Endodermal cell (in vitro differentiated cells): ENCODE measurements around the gene EXOG. TPM values are rescaled to one million over a fixed set of nuclear protein-coding genes. Genes with fewer than 3 reads are reported as not detected.

Experiments
- DNase-seq: peaks from one replicate; pipeline ENCODE4 v3.0.0-alpha.2; 2017
- H3K27ac ChIP-seq: 2 replicates; pipeline ENCODE4 v1.5.1; 2013; ENCODE audit warnings: mild to moderate bottlenecking, low read depth, low read length, moderate library complexity
- H3K27me3 ChIP-seq: 2 replicates; pipeline ENCODE4 v1.6.1; 2013; ENCODE audit warnings: mild to moderate bottlenecking, low read length, moderate library complexity; ENCODE audit not compliant: insufficient read depth, control insufficient read depth, poor library complexity, severe bottlenecking
- H3K36me3 ChIP-seq: 2 replicates; pipeline ENCODE4 v1.7.0; 2013; ENCODE audit warnings: mild to moderate bottlenecking, low read length, moderate library complexity; ENCODE audit not compliant: control insufficient read depth, insufficient read depth
- H3K4me1 ChIP-seq: one replicate; pipeline ENCODE4 v1.7.0; 2013; ENCODE audit warnings: low read length; ENCODE audit not compliant: control insufficient read depth, insufficient read depth
- H3K4me3 ChIP-seq: 2 replicates; pipeline ENCODE4 v1.5.1; 2013; ENCODE audit warnings: mild to moderate bottlenecking, low read length, moderate library complexity
- H3K9ac ChIP-seq: 2 replicates; pipeline ENCODE4 v1.6.1; 2013; ENCODE audit warnings: mild to moderate bottlenecking, low read length, moderate library complexity; ENCODE audit not compliant: poor library complexity, severe bottlenecking; ENCODE audit errors: extremely low read depth
- H3K9me3 ChIP-seq: 2 replicates; pipeline ENCODE4 v1.6.1; 2013; ENCODE audit warnings: mild to moderate bottlenecking, low read length, moderate library complexity; ENCODE audit not compliant: control insufficient read depth
- H3K27ac Mint-ChIP-seq: 2 replicates; pipeline ENCODE4 v1.8.0; 2020; ENCODE audit warnings: mixed read lengths
- H3K27me3 Mint-ChIP-seq: 2 replicates; pipeline ENCODE4 v1.8.0; 2021; ENCODE audit warnings: mild to moderate bottlenecking, mixed read lengths; ENCODE audit not compliant: insufficient read depth
- H3K36me3 Mint-ChIP-seq: 2 replicates; pipeline ENCODE4 v1.8.0; 2020; ENCODE audit warnings: low read depth, mixed read lengths
- H3K4me1 Mint-ChIP-seq: 2 replicates; pipeline ENCODE4 v1.8.0; 2020; ENCODE audit warnings: mixed read lengths
- H3K4me3 Mint-ChIP-seq: 2 replicates; pipeline ENCODE4 v1.8.0; 2020; ENCODE audit warnings: mild to moderate bottlenecking, moderate library complexity, mixed read lengths
- H3K9me3 Mint-ChIP-seq: 2 replicates; pipeline ENCODE4 v1.8.0; 2020; ENCODE audit warnings: mild to moderate bottlenecking, mixed read lengths
- WGBS, 2 experiments: methylation state at CpG; one replicate each; pipeline versions ENCODE4 v1.1.5 to v1.1.7; 2013; ENCODE audit warnings: missing lambda C conversion rate in 2 of 2, mixed read lengths in 1 of 2; ENCODE audit not compliant: insufficient coverage in 1 of 2, insufficient read length in 1 of 2; 5-methylcytosine and 5-hydroxymethylcytosine counted together
- long read RNA-seq, 4 experiments: library from polyadenylated mRNA in 2 of 4; library from RNA in 1 of 4; library from capped mRNA in 1 of 4; stranded (forward) in 3 of 4; unstranded in 1 of 4; transcript quantifications; one replicate each; pipeline ENCODE4 v2.0.0, GENCODE V29; 2020 to 2021; ENCODE audit warnings: inconsistent platforms in 1 of 4
- polyA plus RNA-seq, 2 experiments: library from polyadenylated mRNA; stranded (reverse); fragments of 50-300 nt; gene quantifications; one replicate each; pipeline ENCODE4 v1.2.3, GENCODE V29; 2013
- total RNA-seq, 2 donors: library from RNA; stranded (reverse); fragmentation: NEBNext Ultra II Directional in 1 of 2; extraction: Animal tissue kit (Norgen Biotek cat#: 25700) in 1 of 2; gene quantifications; 2 replicates in 1 of 2; 3 replicates in 1 of 2; pipeline ENCODE4 v1.2.1, GENCODE V29; 2021
- TF ChIP-seq, protein P1 (sequence below): fragments of 200-600 bp; sonication (generic); conservative IDR thresholded peaks from 2 replicates; pipeline ENCODE4 v1.5.0; 2021; ENCODE audit warnings: antibody characterized with exemption, mild to moderate bottlenecking

Gene EXOG, protein sequence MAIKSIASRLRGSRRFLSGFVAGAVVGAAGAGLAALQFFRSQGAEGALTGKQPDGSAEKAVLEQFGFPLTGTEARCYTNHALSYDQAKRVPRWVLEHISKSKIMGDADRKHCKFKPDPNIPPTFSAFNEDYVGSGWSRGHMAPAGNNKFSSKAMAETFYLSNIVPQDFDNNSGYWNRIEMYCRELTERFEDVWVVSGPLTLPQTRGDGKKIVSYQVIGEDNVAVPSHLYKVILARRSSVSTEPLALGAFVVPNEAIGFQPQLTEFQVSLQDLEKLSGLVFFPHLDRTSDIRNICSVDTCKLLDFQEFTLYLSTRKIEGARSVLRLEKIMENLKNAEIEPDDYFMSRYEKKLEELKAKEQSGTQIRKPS
- 10 to 100 TPM; 11.9 to 13.8 TPM for total RNA-seq
- 14.8 TPM for polyA plus RNA-seq (2013, experiment 1 of 2)
- 13.3 TPM for polyA plus RNA-seq (2013, experiment 2 of 2)
- long read RNA-seq, experiment 1, partial matches to known transcripts = 1 of 4 reads
- long read RNA-seq, experiment 1, other reads (novel, unspliced or antisense) = 2 of 4 reads
- long read RNA-seq, experiment 2, partial matches to known transcripts = 0 of 10 reads
- long read RNA-seq, experiment 2, other reads (novel, unspliced or antisense) = 2 of 10 reads
- long read RNA-seq, experiment 3, transcript EXOG-201 (6 exons, 2,792 nt) = major isoform, 14 of 21 reads
- long read RNA-seq, experiment 3, partial matches to known transcripts = 1 of 21 reads
- long read RNA-seq, experiment 3, other reads (novel, unspliced or antisense) = 6 of 21 reads
- long read RNA-seq, experiment 4, partial matches to known transcripts = 4 of 17 reads
- long read RNA-seq, experiment 4, other reads (novel, unspliced or antisense) = 10 of 17 reads

DNA sequence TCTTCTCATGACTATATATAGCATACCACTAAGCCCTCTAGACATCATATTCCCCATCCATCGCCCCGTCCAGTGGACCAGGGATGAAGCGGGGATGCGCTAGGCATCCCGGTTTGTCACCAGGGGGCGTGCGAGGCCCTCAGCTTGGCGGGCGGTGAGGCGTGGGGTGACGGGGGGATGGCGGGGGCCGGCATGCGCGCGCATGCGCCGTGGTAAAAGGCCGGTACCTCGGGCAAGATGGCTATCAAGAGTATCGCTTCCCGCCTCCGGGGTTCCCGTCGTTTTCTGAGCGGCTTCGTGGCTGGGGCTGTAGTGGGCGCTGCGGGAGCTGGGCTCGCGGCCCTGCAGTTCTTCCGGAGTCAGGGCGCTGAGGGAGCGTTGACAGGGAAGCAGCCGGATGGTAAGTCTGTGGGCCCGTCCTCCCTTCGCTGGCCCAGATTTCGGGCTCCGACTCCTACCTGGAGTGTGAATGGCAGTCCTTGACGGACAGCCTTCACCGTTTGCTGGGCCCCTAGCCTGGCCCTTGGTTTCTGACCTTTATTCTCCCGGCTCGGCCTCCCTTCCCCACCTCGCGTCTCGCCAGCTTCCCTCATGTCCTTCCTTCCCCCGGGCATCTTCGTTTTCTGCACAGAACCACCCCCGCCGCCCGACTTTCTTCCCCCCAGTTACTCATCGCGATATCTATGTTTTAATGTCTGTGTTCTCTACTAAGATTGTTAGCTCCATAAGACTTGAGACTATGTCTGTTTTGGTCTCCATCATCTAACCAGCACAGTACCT is at the start of gene EXOG:
Gene EXOG, plus strand, starts transcription at position 210 of the 780 bp plus-strand sequence. Its CDS starts 28 bp downstream, at position 238.
- Mint-ChIP-seq H3K36me3 (peaks cover 8% of the 10 kb centered on the region), H3K27ac (peak within 1 kb of the TSS; percentile 93), H3K4me1 (peaks cover 5% of the 10 kb centered on the region), H3K27me3 (no peaks in the 10 kb centered on the region), H3K9me3 (no peaks in the 10 kb centered on the region), H3K4me3 (peak within 1 kb of the TSS; percentile 87)
- Histone ChIP-seq H3K4me3 (peak within 1 kb of the TSS; percentile 87), H3K9ac (peak within 1 kb of the TSS; percentile 54), H3K4me1 (no peaks in the 10 kb centered on the region), H3K9me3 (no peaks in the 10 kb centered on the region), H3K36me3 (peaks cover 11% of the 10 kb centered on the region), H3K27me3 (no peaks in the 10 kb centered on the region), H3K27ac (peak within 1 kb of the TSS; percentile 73)
- TF ChIP-seq, protein P1, sequence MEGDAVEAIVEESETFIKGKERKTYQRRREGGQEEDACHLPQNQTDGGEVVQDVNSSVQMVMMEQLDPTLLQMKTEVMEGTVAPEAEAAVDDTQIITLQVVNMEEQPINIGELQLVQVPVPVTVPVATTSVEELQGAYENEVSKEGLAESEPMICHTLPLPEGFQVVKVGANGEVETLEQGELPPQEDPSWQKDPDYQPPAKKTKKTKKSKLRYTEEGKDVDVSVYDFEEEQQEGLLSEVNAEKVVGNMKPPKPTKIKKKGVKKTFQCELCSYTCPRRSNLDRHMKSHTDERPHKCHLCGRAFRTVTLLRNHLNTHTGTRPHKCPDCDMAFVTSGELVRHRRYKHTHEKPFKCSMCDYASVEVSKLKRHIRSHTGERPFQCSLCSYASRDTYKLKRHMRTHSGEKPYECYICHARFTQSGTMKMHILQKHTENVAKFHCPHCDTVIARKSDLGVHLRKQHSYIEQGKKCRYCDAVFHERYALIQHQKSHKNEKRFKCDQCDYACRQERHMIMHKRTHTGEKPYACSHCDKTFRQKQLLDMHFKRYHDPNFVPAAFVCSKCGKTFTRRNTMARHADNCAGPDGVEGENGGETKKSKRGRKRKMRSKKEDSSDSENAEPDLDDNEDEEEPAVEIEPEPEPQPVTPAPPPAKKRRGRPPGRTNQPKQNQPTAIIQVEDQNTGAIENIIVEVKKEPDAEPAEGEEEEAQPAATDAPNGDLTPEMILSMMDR = peak; percentile 89
- peak; percentile 99 for DNase-seq
- 0 to 1% methylated on average over 24 to 52 of the region's 53 CpGs for WGBS, 2 experiments

DNA sequence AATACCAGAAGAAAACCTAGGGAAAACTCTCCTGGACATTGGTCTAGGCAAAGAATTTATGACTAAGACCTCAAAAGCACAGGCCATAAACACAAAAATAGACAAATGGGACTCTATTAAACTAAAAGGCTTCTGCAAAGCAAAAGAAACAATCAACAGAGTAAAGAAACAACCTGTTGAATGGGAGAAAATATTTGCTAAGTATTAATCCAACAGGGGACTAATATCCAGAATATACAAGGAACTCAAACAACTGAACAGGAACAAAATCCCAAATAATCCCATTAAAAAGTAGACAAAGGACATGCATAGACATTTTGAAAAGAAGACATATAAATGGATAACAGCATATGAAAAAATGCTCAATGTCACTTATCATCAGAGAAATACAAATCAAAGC is 49.3 kb upstream of the EXOG start:
- Histone ChIP-seq H3K27ac (no peak overlapping the region), H3K9ac (no peak overlapping the region), H3K4me1 (no peaks in the 10 kb centered on the region), H3K36me3 (no peaks in the 10 kb centered on the region), H3K9me3 (peaks cover 47% of the 10 kb centered on the region), H3K4me3 (no peak overlapping the region), H3K27me3 (no peaks in the 10 kb centered on the region)
- TF ChIP-seq, protein P1 = no peak
- H3K27ac Mint-ChIP-seq = no peak overlapping the region
- H3K9me3 Mint-ChIP-seq = peaks cover 44% of the 10 kb centered on the region
- no peak overlapping the region for H3K4me3 Mint-ChIP-seq
- H3K4me1 Mint-ChIP-seq = peaks cover 11% of the 10 kb centered on the region
- peaks cover 9% of the 10 kb centered on the region for H3K36me3 Mint-ChIP-seq
- H3K27me3 Mint-ChIP-seq = peaks cover 11% of the 10 kb centered on the region
- DNase-seq = no peak

DNA sequence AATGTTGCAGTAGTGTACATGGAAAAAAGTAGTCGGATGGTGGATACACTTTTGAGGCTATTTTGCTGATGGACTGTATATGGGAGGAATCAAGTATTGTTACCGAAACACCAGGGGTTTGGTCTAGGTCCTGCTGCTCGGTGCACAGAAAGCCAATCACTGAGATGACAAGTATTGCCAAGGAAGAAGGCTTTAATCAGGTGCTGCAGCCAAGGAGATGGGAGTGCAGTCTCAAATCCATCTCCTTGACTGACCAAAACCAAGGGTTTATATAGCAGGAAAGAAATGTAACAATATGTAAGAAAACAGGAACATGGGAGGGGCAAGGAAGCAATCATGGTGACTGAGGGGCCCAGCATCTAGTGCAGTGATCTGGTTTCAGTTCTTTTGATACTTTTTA is 45.3 kb upstream of the EXOG start:
- H3K36me3 ChIP-seq = no peaks in the 10 kb centered on the region
- H3K9ac ChIP-seq = no peak overlapping the region
- H3K4me3 ChIP-seq = peak overlapping the region; percentile 20
- Mint-ChIP-seq H3K9me3 (peaks cover 26% of the 10 kb centered on the region), H3K27me3 (peaks cover 9% of the 10 kb centered on the region), H3K27ac (no peak overlapping the region), H3K36me3 (peaks cover 9% of the 10 kb centered on the region), H3K4me3 (no peak overlapping the region), H3K4me1 (peaks cover 5% of the 10 kb centered on the region)
- H3K27me3 ChIP-seq = no peaks in the 10 kb centered on the region
- no peak for DNase-seq
- peaks cover 35% of the 10 kb centered on the region for H3K9me3 ChIP-seq
- H3K4me1 ChIP-seq = peaks cover under 1% of the 10 kb centered on the region
- TF ChIP-seq, protein P1 = no peak
- 86 to 97% methylated on average over 3 of the region's 3 CpGs for WGBS, 2 experiments
- no peak overlapping the region for H3K27ac ChIP-seq
